HepG2 (cell line): ENCODE measurements around the gene MMP24OS. TPM values are rescaled to one million over a fixed set of nuclear protein-coding genes. Genes with fewer than 3 reads are reported as not detected.

ENCODE experiments used
- ATF6 ChIP-seq: sonication (generic); formaldehyde crosslinking; conservative IDR thresholded peaks from 2 replicates; pipeline ENCODE4 v1.4.0; 2020; ENCODE audit warnings: missing genetic modification reagents
- EEA1 ChIP-seq: sonication (generic); formaldehyde crosslinking; IDR thresholded peaks from 2 replicates; pipeline ENCODE4 v1.5.1; 2020; ENCODE audit warnings: mild to moderate bottlenecking, missing genetic modification reagents, borderline replicate concordance
- KLF15 ChIP-seq: sonication (generic); formaldehyde crosslinking; IDR thresholded peaks from 2 replicates; pipeline ENCODE4 v1.8.1; 2023; ENCODE audit warnings: borderline replicate concordance, mild to moderate bottlenecking, inconsistent platforms, missing genetic modification reagents, mixed read lengths
- MYNN ChIP-seq: sonication (generic); formaldehyde crosslinking; IDR thresholded peaks from 2 replicates; pipeline ENCODE4 v1.4.0; 2020; ENCODE audit warnings: mild to moderate bottlenecking, low read depth, missing genetic modification reagents
- NFAT5 ChIP-seq: sonication (generic); formaldehyde crosslinking; IDR thresholded peaks from 2 replicates; pipeline ENCODE4 v1.4.0; 2020; ENCODE audit warnings: missing genetic modification reagents
- NFYB ChIP-seq: sonication (generic); formaldehyde crosslinking; IDR thresholded peaks from 2 replicates; pipeline ENCODE4 v1.4.0; 2020; ENCODE audit warnings: missing genetic modification reagents
- NR2F6 ChIP-seq, 2 experiments: IDR thresholded peaks; 2 replicates each; pipeline ENCODE4 v1.6.1; 2016; ENCODE audit warnings: antibody characterized with exemption in 1 of 2, mild to moderate bottlenecking in 1 of 2
- PAF1 ChIP-seq: IDR thresholded peaks from 2 replicates; pipeline ENCODE4 v1.6.1; 2016; ENCODE audit warnings: missing genetic modification reagents, missing compliant biosample characterization
- PLRG1 ChIP-seq: fragments of 450-650 bp; conservative IDR thresholded peaks from 2 replicates; pipeline ENCODE4 v1.6.1; 2016
- THYN1 ChIP-seq: sonication (generic); formaldehyde crosslinking; IDR thresholded peaks from 2 replicates; pipeline ENCODE4 v1.8.1; 2023; ENCODE audit warnings: low read depth, mild to moderate bottlenecking, moderate library complexity, missing genetic modification reagents, borderline replicate concordance
- ZFP37 ChIP-seq: sonication (generic); formaldehyde crosslinking; IDR thresholded peaks from 2 replicates; pipeline ENCODE4 v1.4.0; 2020; ENCODE audit warnings: missing genetic modification reagents, borderline replicate concordance
- ZNF20 ChIP-seq: sonication (generic); formaldehyde crosslinking; IDR thresholded peaks from 2 replicates; pipeline ENCODE4 v1.4.0; 2020; ENCODE audit warnings: mild to moderate bottlenecking, moderate library complexity, missing genetic modification reagents
- ZNF224 ChIP-seq: sonication (generic); formaldehyde crosslinking; IDR thresholded peaks from 2 replicates; pipeline ENCODE4 v1.5.0; 2020; ENCODE audit warnings: mild to moderate bottlenecking, missing genetic modification reagents
- ZNF33B ChIP-seq: sonication (generic); formaldehyde crosslinking; IDR thresholded peaks from 2 replicates; pipeline ENCODE4 v1.5.1; 2020; ENCODE audit warnings: mild to moderate bottlenecking, missing genetic modification reagents
- ZNF460 ChIP-seq: sonication (generic); formaldehyde crosslinking; IDR thresholded peaks from 2 replicates; pipeline ENCODE4 v1.5.1; 2020; ENCODE audit warnings: missing genetic modification reagents, mild to moderate bottlenecking, borderline replicate concordance
- ZNF639 ChIP-seq: conservative IDR thresholded peaks from 2 replicates; pipeline ENCODE4 v1.6.1; 2018; ENCODE audit warnings: missing genetic modification reagents
- ZNF660 ChIP-seq: sonication (generic); formaldehyde crosslinking; IDR thresholded peaks from 2 replicates; pipeline ENCODE4 v1.5.1; 2020; ENCODE audit warnings: mild to moderate bottlenecking, low read depth, missing genetic modification reagents, borderline replicate concordance
- polyA plus RNA-seq, 8 experiments: library from polyadenylated mRNA; depleted of rRNA in 3 of 8; stranded (reverse) in 7 of 8; unstranded in 1 of 8; fragments of >200 nt; fragmentation: Illumina TruSeq in 4 of 8; extraction: Trizol in 4 of 8; gene quantifications; 2 replicates each; pipeline versions ENCODE4 v1.2.1 to v1.2.3, GENCODE V29; 2011 to 2016; ENCODE audit warnings: low read depth in 4 of 8, missing spikeins in 1 of 8, mixed read lengths in 1 of 8; ENCODE audit not compliant: insufficient read depth in 1 of 8
- total RNA-seq, 5 experiments: library from RNA; depleted of rRNA; stranded (reverse); fragments of >200 nt; fragmentation: Illumina TruSeq; extraction: Trizol; gene quantifications; 2 replicates each; pipeline ENCODE4 v1.2.3, GENCODE V29; 2016; ENCODE audit warnings: low read depth in 1 of 5
- TF ChIP-seq, protein P1 (sequence below): sonication (generic); formaldehyde crosslinking; IDR thresholded peaks from 2 replicates; pipeline ENCODE4 v1.5.0; 2020; ENCODE audit warnings: missing genetic modification reagents

Gene MMP24OS
- total and polyA plus RNA-seq, 2 of the 13 experiments (the other 11 are each of a cell fraction or from before 2014, with no cell fraction given) = 6.0 to 8.5 TPM

- TF ChIP-seq, protein P1, sequence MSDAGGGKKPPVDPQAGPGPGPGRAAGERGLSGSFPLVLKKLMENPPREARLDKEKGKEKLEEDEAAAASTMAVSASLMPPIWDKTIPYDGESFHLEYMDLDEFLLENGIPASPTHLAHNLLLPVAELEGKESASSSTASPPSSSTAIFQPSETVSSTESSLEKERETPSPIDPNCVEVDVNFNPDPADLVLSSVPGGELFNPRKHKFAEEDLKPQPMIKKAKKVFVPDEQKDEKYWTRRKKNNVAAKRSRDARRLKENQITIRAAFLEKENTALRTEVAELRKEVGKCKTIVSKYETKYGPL = no peak
- TF ChIP-seq ZNF639 (CRISPR knock-in tag) (peak; percentile 36; the same call in 1 of the 2 replicates), ZNF224 (CRISPR knock-in tag) (0 out of 2 replicates have a peak, but pooled peaks have one; percentile 29), ZNF33B (CRISPR knock-in tag) (no peak), ZNF660 (CRISPR knock-in tag) (no peak), NR2F6 (IDR thresholded peaks at IDR 0.05) (peak; percentile 92), NR2F6 (CRISPR knock-in tag; IDR thresholded peaks at IDR 0.05) (peak; percentile 82), MYNN (no peak; the same call in 1 of the 2 replicates), ZFP37 (CRISPR knock-in tag) (no peak), PLRG1 (no peak), PAF1 (CRISPR knock-in tag) (no peak), ZNF20 (CRISPR knock-in tag) (no peak), KLF15 (CRISPR knock-in tag) (no peak), ZNF460 (no peak; the same call in 1 of the 2 replicates), NFAT5 (CRISPR knock-in tag) (no peak), ATF6 (CRISPR knock-in tag) (no peak), NFYB (CRISPR knock-in tag) (no peak), EEA1 (0 out of 2 replicates have a peak, but pooled peaks have one; percentile 68), THYN1 (CRISPR knock-in tag) (no peak; the same call in 1 of the 2 replicates)
These were observed 8.4 kb upstream of the MMP24OS start (continued) for GRCh38 chr20:35286077-35286898.
